22Rv1 (cell line): Measurements from ENCODE around the gene LRFN5.

Experiments used
- ZFX ChIP-seq: fragments of 450-650 bp; IDR thresholded peaks from 2 replicates; pipeline ENCODE4 v1.6.1; 2017; ENCODE audit warnings: antibody characterized with exemption, borderline replicate concordance
- TF ChIP-seq, protein P1 (sequence below): fragments of 450-650 bp; IDR thresholded peaks from 2 replicates; pipeline ENCODE4 v1.5.1; 2017; ENCODE audit warnings: mild to moderate bottlenecking

- TF ChIP-seq, protein P1, sequence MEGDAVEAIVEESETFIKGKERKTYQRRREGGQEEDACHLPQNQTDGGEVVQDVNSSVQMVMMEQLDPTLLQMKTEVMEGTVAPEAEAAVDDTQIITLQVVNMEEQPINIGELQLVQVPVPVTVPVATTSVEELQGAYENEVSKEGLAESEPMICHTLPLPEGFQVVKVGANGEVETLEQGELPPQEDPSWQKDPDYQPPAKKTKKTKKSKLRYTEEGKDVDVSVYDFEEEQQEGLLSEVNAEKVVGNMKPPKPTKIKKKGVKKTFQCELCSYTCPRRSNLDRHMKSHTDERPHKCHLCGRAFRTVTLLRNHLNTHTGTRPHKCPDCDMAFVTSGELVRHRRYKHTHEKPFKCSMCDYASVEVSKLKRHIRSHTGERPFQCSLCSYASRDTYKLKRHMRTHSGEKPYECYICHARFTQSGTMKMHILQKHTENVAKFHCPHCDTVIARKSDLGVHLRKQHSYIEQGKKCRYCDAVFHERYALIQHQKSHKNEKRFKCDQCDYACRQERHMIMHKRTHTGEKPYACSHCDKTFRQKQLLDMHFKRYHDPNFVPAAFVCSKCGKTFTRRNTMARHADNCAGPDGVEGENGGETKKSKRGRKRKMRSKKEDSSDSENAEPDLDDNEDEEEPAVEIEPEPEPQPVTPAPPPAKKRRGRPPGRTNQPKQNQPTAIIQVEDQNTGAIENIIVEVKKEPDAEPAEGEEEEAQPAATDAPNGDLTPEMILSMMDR, result no peak
- TF ChIP-seq ZFX, result no peak
Measured at GRCh38 chr14:41758011-41758665, 151.5 kb downstream of the LRFN5 start.
